Stimulated activated effector memory CD8-positive, alpha-beta T cell treated with anti-CD3 and anti-CD28 coated beads, Interleukin-12 subunit alpha, Interleukin-12 subunit beta, amount 100 ng/mL, for 72 hours (primary cell): ENCODE data around the gene NIN.
A peak's percentile ranks its signal among the peaks of the same experiment; 100 is the strongest.

ENCODE experiments used
- ATAC-seq: fragments of 150-1000 bp; cut with Tn5 transposase; 2 replicates; pipeline ENCODE4 v1.10.0; 2021
- DNase-seq, 2 donors: peaks; one replicate each; pipeline ENCODE4 v3.0.0; 2021 to 2022; ENCODE audit warnings: low spot score in 2 of 2
- H3K27ac Mint-ChIP-seq: one replicate; pipeline ENCODE4 v1.8.0; 2022; ENCODE audit warnings: mild to moderate bottlenecking, mixed read lengths
- H3K36me3 Mint-ChIP-seq: one replicate; pipeline ENCODE4 v1.8.0; 2022; ENCODE audit warnings: mild to moderate bottlenecking, mixed read lengths
- H3K4me1 Mint-ChIP-seq: one replicate; pipeline ENCODE4 v1.8.0; 2022; ENCODE audit warnings: mixed read lengths
- H3K4me3 Mint-ChIP-seq: one replicate; pipeline ENCODE4 v1.8.0; 2022; ENCODE audit warnings: mild to moderate bottlenecking, mixed read lengths
- H3K9me3 Mint-ChIP-seq: one replicate; pipeline ENCODE4 v1.8.0; 2022; ENCODE audit warnings: mixed read lengths

The NIN gene

DNA sequence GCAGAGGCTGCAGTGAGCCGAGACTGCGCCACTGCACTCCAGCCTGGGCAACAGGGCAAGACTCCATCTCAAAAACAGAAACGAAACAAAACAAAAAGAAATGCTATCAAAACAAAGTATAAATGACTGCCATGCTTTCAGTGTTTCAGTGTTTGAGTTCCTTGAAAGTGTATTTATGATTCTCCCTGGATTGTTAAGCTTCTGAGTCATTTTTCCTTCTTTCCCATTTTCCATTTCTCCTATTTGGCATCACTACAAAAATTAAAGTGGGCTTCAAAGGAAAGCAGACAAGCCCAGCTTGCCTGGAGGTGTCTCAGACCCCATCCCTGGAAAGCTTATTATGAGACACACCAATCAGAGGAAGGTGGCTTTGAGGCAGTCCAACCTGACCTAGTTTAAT, 35.1 kb downstream of the NIN start:
- no peak for ATAC-seq
- H3K4me3 Mint-ChIP-seq: no peak overlapping the region
- peak overlapping the region; percentile 4 for H3K27ac Mint-ChIP-seq
- H3K9me3 Mint-ChIP-seq: no peaks in the 10 kb centered on the region
- peaks cover 56% of the 10 kb centered on the region for H3K4me1 Mint-ChIP-seq
- peaks cover 13% of the 10 kb centered on the region for H3K36me3 Mint-ChIP-seq
- no peak for DNase-seq

DNA sequence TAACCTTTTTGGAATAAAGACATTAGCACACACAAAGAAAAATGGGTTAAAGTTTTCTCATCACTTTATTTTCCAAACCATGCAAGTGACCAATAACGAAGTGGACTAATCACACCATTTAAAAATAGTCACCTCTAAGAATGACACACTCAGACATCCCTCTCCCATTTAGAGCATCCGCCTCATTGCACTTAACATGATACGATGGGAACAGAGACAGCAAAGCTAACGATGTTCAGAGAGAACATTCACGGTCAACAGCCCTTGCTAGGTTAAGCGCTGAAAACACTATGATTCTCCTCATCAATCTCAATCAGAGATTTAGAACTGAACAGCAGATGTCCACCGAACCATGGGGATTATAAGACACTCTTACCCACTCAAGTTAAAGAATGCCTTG, 35.8 kb downstream of the NIN start:
- Mint-ChIP-seq H3K36me3 (peaks cover 15% of the 10 kb centered on the region), H3K4me1 (peaks cover 64% of the 10 kb centered on the region)
- ATAC-seq: no peak

DNA sequence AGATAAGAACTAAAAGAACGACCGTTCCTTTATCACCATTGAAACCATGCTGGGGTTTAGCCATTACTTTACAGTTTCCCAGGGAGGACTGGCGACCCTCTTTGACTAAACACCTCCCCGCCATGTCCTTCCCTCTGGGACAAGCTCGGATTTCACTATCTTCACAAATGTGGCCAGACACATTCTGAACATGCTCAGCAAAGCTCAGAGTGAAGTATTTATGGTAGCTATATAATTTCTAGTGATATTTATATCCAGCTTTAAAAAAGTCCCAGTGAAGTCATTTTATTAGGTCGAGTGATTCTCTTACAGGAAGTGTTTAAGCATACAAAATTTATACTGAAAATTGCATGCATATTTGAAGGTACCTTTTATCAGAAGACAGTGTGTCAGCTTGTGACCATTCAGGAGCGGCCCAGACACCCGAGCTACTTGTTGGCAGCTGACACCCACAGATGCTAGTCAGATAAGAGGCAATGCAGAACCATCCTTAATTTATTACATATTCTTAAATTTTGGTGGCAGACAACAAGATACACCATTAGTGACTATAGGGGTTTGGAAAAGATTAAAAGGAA, 36.8 kb downstream of the NIN start:
- Mint-ChIP-seq H3K36me3 (peaks cover 22% of the 10 kb centered on the region), H3K27ac (peak overlapping the region; percentile 76), H3K4me1 (peaks cover 72% of the 10 kb centered on the region), H3K4me3 (no peak overlapping the region), H3K9me3 (no peaks in the 10 kb centered on the region)
- ATAC-seq: no peak
- DNase-seq: no peak

More for the DNA sequence above, 35.8 kb downstream of the NIN start:
- H3K4me3 Mint-ChIP-seq: no peak overlapping the region
- no peaks in the 10 kb centered on the region for H3K9me3 Mint-ChIP-seq
- no peak for DNase-seq
- no peak overlapping the region for H3K27ac Mint-ChIP-seq

DNA sequence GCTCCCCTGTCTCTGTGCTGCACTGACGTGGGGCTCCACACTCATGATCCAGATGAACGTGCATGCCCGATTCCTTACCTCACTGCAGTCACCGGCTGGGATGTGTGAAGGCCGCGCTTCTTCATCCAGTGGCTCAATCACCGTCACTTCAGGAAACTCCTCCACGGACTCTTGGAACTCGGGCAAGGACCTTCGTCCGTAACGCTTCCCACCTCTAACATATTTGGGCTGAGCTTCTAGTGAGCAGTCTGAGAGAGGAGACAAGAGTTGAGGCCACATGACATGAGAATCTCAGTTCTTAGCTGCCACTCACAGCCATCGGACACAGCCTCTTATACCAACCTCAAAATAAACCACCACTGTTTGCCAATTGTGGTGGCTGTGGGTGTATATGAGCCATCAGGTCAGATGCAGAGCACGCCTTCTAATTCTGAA, 38.3 kb downstream of the NIN start:
- peaks cover 75% of the 10 kb centered on the region for H3K4me1 Mint-ChIP-seq
- H3K9me3 Mint-ChIP-seq: no peaks in the 10 kb centered on the region
- ATAC-seq (peak; percentile 27), DNase-seq (no peak)
- H3K27ac Mint-ChIP-seq: peak overlapping the region; percentile 88
- H3K4me3 Mint-ChIP-seq: peak overlapping the region; percentile 60
- H3K36me3 Mint-ChIP-seq: peaks cover 26% of the 10 kb centered on the region

DNA sequence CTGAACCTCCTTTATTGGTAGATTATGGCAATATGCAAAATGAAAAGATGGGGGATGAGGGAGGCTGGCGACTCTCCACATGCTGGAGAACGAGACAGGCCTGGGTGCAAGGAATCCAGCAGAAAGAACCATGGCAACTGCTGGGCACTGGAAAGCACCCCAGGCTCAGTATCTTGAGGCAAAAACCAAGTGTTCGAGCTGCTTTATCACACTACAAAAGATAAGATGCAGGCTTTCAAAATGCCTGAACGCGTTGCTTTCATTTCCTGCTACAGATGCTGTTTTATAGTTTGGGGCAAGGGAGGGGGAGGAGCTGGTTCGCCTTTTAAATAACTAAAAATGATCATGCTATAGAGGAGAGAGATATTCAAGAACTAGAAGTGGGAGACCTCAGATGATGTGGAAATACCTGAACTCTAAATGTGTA, 38.9 kb downstream of the NIN start:
- DNase-seq (no peak), ATAC-seq (no peak)
- Mint-ChIP-seq H3K36me3 (peaks cover 26% of the 10 kb centered on the region), H3K27ac (peak overlapping the region; percentile 88), H3K4me3 (peak overlapping the region; percentile 60), H3K9me3 (no peaks in the 10 kb centered on the region), H3K4me1 (peaks cover 77% of the 10 kb centered on the region)

DNA sequence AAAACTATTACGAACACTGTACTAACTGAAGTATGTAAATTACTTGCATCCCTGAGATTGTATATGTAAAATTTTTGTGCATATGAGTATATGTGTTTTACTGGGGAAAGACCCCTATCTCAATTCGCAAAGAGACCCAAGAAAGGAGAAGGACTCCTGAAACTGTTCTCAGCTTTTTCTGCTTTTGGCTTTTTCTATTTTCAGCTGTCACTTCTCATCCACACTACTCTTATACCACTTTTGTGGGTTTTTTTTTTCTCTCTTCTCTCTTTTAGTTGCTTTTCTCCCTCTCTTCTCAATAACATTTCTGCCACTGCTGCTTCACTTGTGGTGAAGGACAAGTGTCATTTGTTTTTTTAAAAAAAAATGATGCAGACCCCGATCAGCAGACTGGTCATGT, 39.8 kb downstream of the NIN start:
- Mint-ChIP-seq H3K9me3 (no peaks in the 10 kb centered on the region), H3K36me3 (peaks cover 26% of the 10 kb centered on the region), H3K4me3 (peak overlapping the region; percentile 60), H3K27ac (peak overlapping the region; percentile 88), H3K4me1 (peaks cover 79% of the 10 kb centered on the region)
- DNase-seq (no peak), ATAC-seq (no peak)

DNA sequence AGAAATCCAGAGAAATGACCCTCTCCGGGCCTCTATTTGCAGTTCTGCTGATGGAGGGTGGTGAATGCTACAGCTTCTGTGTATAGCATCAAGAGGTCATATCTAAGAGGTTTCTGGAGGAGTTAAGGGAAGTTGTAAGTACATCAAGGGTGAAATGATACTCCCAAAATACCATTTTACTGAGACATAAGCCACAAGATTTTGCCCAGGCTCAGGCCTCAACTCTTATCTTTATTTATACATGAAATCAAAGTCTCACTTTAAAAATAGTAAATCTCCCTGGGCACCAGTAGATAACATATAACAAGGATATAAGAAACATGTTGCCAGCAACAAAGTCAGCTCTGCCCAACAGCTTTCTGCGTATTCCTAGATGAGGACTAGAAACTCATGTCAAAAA, 40.4 kb downstream of the NIN start:
- Mint-ChIP-seq H3K4me1 (peaks cover 80% of the 10 kb centered on the region), H3K9me3 (no peaks in the 10 kb centered on the region), H3K36me3 (peaks cover 26% of the 10 kb centered on the region), H3K4me3 (no peak overlapping the region), H3K27ac (peak overlapping the region; percentile 17)
- DNase-seq: no peak
- no peak for ATAC-seq

DNA sequence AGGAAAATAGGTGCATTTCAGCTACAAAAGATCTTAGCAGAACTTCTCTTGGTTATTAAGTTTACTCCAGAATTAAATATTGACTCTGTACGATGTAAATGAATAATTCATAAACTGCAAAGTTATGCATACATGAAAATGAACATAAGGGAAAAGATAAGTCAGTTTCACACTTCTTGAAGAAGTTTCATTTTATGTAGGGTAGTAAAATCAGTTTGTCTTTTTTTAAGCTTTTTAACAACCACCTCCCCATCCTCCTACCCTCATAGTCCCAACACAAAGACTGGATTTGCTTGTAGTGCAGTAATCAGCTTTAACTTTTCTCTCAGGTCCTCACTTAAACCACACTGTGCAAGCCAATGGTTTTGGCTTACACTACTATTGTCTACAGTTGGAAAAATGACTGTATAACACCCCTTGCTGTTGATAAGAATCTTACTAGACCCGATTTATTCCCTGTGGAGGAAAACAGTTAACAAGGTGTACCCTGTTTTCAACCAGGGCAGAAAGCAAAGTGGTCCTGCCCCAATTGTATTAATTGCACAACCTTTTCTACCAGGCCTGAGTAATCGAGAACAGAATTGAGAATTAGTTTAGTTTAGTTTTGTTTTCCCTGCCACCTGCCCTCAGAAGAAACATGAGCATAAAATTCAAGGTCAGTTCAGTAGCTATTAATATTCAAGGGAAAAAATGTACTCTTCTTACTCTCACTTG, 44.1 kb downstream of the NIN start:
- no peaks in the 10 kb centered on the region for H3K9me3 Mint-ChIP-seq
- DNase-seq (no peak), ATAC-seq (peak; percentile 71)
- peak overlapping the region; percentile 74 for H3K27ac Mint-ChIP-seq
- peak overlapping the region; percentile 57 for H3K4me3 Mint-ChIP-seq
- H3K36me3 Mint-ChIP-seq: peaks cover 26% of the 10 kb centered on the region
- H3K4me1 Mint-ChIP-seq: peaks cover 81% of the 10 kb centered on the region

DNA sequence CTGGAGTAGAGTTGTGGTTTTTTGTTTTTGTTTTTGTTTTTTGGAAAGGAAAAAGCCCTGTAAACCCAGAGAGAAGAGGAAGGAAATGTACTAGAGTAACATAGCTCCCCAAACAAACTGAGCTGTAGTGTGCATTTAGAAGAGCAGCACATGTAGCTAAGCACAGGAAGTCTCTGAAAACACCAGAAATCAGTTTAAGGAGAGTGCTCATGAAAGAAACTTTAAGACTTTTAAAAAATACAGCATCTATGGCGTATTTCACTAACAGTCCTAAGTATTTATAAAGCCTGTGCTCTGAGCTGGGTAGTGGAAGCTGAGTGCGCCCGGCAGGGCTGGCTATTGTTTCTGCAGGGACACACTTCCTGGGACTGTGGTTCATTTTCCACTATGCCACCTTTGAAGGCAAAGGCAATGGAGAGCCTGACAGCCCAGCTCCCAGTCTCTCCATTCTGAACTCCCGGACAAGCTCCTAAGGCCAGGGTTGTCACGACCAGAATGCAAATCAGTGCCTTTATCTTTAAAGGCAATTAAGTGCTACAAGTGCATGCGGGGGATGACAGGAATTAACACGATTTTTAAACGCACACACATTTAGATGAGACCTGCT, 45.4 kb downstream of the NIN start:
- Mint-ChIP-seq H3K4me1 (peaks cover 78% of the 10 kb centered on the region), H3K9me3 (no peaks in the 10 kb centered on the region), H3K4me3 (peak overlapping the region; percentile 57), H3K27ac (peak overlapping the region; percentile 74), H3K36me3 (peaks cover 15% of the 10 kb centered on the region)
- DNase-seq: no peak
- peak; percentile 19 for ATAC-seq

DNA sequence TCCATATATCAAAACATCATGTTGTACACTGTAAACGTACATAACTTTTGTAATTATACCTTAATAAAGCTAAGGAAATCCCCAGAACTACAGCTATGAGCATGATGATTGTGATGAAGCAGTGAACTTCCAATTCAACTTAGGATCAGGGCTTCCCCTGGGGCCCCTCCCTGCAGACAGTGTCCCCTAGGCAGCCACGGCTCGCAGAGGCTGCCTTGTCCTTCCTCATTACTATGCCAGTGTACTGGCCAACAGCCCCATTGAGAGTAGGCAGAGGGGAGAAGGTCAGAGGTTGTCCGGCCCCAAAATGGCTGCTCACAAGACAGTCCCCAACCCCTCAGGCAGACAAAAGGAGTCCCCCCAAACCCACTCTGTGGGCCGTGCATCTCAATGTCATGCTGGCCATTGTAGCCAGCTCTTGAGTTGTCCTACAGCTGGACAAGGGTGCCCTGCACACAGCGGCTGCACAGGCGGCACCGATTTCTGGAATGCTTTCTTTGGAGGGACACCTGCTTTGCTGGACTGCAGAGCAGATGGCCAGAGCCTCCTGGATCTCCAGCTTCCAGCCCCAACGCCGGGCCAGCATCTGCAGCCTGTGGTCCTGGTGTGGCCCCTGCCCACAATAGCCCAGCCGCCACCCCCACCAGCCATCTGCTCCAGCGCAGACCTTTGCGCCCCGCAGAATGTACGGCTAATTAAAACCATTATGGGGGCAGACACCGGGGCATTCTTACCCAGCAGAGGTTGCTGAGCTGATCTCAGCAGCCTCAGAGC, 46.1 kb downstream of the NIN start:
- DNase-seq (no peak), ATAC-seq (peak; percentile 57)
- Mint-ChIP-seq H3K36me3 (peaks cover 9% of the 10 kb centered on the region), H3K27ac (peak overlapping the region; percentile 74), H3K9me3 (no peaks in the 10 kb centered on the region), H3K4me3 (peak overlapping the region; percentile 57), H3K4me1 (peaks cover 77% of the 10 kb centered on the region)

DNA sequence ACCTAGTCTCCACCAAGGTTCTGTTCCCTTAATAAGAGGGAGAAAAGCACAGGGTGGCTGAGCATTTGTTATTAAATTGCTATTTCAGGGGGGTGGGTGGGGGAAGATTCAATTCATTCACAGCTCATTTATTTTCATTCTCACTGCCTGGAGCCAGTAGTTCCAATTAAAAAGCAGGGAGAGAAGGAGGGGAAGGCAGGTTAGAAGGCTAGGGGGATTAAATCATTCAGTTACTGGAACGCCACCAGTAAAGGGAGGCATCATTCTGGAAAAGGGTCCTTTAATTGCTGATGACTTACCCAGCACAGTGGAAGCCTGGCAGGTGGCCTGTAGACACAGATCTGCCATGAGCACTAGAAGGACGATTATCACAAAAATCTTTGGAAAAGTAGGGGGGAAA, 47.4 kb downstream of the NIN start:
- Mint-ChIP-seq H3K27ac (peak overlapping the region; percentile 74), H3K4me1 (peaks cover 76% of the 10 kb centered on the region), H3K4me3 (no peak overlapping the region), H3K9me3 (no peaks in the 10 kb centered on the region), H3K36me3 (no peaks in the 10 kb centered on the region)
- DNase-seq (no peak), ATAC-seq (no peak)

DNA sequence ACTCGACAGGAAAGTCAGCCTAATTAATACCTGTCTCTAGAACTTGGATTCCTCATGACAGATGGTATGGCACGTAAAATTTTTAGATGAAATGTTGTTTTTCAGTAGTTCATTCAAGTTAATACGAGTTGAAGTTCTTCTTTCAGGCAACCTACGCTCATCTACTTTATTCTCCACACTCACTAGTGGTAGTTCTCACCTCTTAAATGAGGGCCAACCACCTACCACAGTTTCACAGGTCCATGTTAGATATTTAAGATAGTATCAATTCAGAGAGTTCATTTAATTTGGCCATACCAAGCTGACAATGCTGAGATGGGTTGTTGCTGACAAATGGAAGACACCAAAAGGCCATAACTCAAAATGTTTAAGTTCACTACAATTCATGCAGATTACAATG, 50.6 kb downstream of the NIN start:
- no peaks in the 10 kb centered on the region for H3K9me3 Mint-ChIP-seq
- H3K4me3 Mint-ChIP-seq: no peak overlapping the region
- H3K36me3 Mint-ChIP-seq: peaks cover 16% of the 10 kb centered on the region
- DNase-seq (no peak), ATAC-seq (no peak)
- peaks cover 49% of the 10 kb centered on the region for H3K4me1 Mint-ChIP-seq
- peak overlapping the region; percentile 23 for H3K27ac Mint-ChIP-seq

DNA sequence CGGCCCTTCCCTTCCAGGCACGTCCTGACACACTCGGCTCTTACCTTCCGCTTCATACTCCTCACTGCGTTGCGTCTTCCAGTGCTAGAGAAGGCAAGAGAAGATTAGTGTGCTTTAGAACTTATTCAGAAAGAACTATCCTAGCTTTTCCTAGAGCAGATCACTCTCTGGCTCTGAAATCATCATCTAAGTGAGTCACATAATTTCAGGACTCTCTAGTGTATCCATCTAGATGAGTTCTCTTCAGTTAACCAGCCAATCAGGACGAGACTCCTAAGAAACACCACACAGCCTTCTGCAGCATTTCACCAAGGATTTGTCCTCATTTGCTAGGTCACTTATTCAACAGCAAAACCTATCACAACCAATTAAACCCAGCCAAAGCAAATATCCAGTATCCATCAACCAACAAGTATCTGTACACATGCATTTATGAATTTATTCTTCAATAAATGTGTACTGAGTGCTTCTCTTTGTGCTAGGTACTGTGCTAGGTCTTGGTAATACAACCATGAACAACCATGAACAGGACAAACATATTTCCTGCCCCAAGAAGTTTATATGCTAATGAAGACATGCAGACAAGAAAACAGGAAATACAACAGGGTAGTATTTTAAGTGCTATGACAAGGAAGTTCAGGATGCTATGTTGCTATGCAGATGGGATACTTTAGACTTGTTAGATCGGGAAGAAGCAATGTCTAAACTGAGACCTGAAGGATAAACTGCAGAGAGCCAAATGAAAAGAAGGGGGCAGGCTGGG, 52.1 kb downstream of the NIN start:
- peaks cover 44% of the 10 kb centered on the region for H3K4me1 Mint-ChIP-seq
- no peak overlapping the region for H3K4me3 Mint-ChIP-seq
- ATAC-seq: no peak
- DNase-seq: no peak
- peaks cover 28% of the 10 kb centered on the region for H3K36me3 Mint-ChIP-seq
- no peaks in the 10 kb centered on the region for H3K9me3 Mint-ChIP-seq
- peak overlapping the region; percentile 68 for H3K27ac Mint-ChIP-seq

DNA sequence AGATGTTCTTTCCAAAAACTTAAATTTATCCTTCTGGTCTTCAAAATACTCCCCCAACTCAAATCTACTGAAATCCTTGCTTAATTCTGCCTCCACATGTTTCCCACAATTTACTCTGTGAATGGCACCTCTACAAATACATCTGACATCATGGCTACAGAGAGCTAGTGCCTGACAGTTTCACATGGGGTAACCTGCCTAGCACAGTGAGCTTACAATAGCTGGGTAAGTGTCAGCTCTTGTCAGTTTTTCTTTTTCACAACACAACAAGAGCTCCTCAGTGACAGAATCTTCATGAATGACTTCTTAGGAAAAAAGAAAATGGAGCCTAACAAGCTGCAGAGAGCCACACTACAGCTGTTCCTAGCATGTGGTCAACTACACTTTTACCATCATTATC, 54.4 kb downstream of the NIN start:
- no peak for DNase-seq
- H3K9me3 Mint-ChIP-seq: no peaks in the 10 kb centered on the region
- peaks cover 52% of the 10 kb centered on the region for H3K36me3 Mint-ChIP-seq
- no peak for ATAC-seq
- H3K27ac Mint-ChIP-seq: peak overlapping the region; percentile 16
- no peak overlapping the region for H3K4me3 Mint-ChIP-seq
- H3K4me1 Mint-ChIP-seq: peaks cover 39% of the 10 kb centered on the region

DNA sequence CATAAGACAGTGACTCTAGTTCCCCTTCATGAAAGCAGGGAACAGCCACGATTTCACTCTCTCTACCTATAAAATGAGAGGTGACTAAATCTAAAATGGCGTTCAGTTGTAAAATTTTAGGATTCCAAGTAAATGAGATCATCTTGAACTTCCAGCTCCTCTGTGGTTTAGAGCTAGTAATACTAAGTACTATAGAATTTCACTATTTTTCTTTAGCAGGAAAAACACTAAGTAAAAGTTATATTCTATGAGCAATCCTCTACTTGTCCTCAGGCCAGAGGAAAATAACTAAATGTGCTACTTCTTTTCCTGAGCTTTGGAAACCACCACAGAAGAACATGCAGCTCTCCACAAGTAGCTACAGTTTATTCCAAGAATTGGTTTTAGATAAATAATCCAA, 55.6 kb downstream of the NIN start:
- H3K27ac Mint-ChIP-seq: no peak overlapping the region
- no peaks in the 10 kb centered on the region for H3K9me3 Mint-ChIP-seq
- no peak overlapping the region for H3K4me3 Mint-ChIP-seq
- ATAC-seq (no peak), DNase-seq (no peak)
- H3K36me3 Mint-ChIP-seq: peaks cover 64% of the 10 kb centered on the region
- peaks cover 28% of the 10 kb centered on the region for H3K4me1 Mint-ChIP-seq
